Activated naive CD8-positive, alpha-beta T cell treated with anti-CD3 and anti-CD28 coated beads, Interleukin-2, amount 10 ng/mL, durations not matched to agents 7 days and 5 days (primary cell): ENCODE measurements around the gene ZDHHC24. TPM values are rescaled to one million over a fixed set of nuclear protein-coding genes. Genes with fewer than 3 reads are reported as not detected.
"Not testable (repeated sequence)": the region's sequence is repeated elsewhere in the genome, so short reads cannot be mapped to it uniquely, and the experiment has no call there.

Experiments used
- ATAC-seq: fragments of 150-1000 bp; cut with Tn5 transposase; one replicate; pipeline ENCODE4 v1.10.0; 2021; ENCODE audit warnings: low read depth, moderate library complexity
- POLR2A ChIA-PET: fragments of 350-600 bp; sonication (Branson Sonifier 250); formaldehyde crosslinking; loops from one replicate; lab custom pipeline; 2021; ENCODE audit warnings: antibody characterized with exemption; lab: Charles Lee
- DNase-seq: peaks from one replicate; pipeline ENCODE4 v3.0.0; 2021
- H3K27ac Mint-ChIP-seq: one replicate; pipeline ENCODE4 v1.8.0; 2022; ENCODE audit warnings: mild to moderate bottlenecking, mixed read lengths
- H3K27me3 Mint-ChIP-seq: one replicate; pipeline ENCODE4 v1.8.0; 2022; ENCODE audit warnings: mild to moderate bottlenecking, moderate library complexity, mixed read lengths
- H3K36me3 Mint-ChIP-seq: one replicate; pipeline ENCODE4 v1.8.0; 2021; ENCODE audit warnings: mild to moderate bottlenecking, mixed read lengths
- H3K4me1 Mint-ChIP-seq: one replicate; pipeline ENCODE4 v1.8.0; 2021; ENCODE audit warnings: mixed read lengths
- H3K4me3 Mint-ChIP-seq: one replicate; pipeline ENCODE4 v1.8.0; 2022; ENCODE audit warnings: mild to moderate bottlenecking, moderate library complexity, mixed read lengths
- H3K9me3 Mint-ChIP-seq: one replicate; pipeline ENCODE4 v1.8.0; 2021; ENCODE audit warnings: mixed read lengths
- total RNA-seq, 2 experiments: library from RNA; stranded (reverse); gene quantifications; one replicate each; pipeline ENCODE4 v1.2.3, GENCODE V29; 2021

Gene ZDHHC24
- total RNA-seq, result 10 to 100 TPM; 22.1 to 23.0 TPM

GRCh38 chr11:66545701-66546367 lies at the start of gene ZDHHC24:
ZDHHC24 (minus strand) TSS chr11:66546048; CDS start chr11:66546003, 45 bp downstream.
- POLR2A ChIA-PET, result interaction anchor here (0.5 to 6.0 kb wide), 17 partner anchors 9 to 310 kb away, joined by 3 to 37 read pairs (median 5); partner anchors contain the start of genes CTSF, DPP3, PELI3 and RBM14
- Mint-ChIP-seq H3K4me3 (peak within 1 kb of the TSS; percentile 83), H3K27ac (peak within 1 kb of the TSS; percentile 65), H3K4me1 (peaks cover 25% of the 10 kb centered on the region), H3K27me3 (peaks cover 7% of the 10 kb centered on the region), H3K36me3 (peaks cover 19% of the 10 kb centered on the region), H3K9me3 (no peaks in the 10 kb centered on the region)
- peak; percentile 90 for DNase-seq
- ATAC-seq, result peak; percentile 86

DNA sequence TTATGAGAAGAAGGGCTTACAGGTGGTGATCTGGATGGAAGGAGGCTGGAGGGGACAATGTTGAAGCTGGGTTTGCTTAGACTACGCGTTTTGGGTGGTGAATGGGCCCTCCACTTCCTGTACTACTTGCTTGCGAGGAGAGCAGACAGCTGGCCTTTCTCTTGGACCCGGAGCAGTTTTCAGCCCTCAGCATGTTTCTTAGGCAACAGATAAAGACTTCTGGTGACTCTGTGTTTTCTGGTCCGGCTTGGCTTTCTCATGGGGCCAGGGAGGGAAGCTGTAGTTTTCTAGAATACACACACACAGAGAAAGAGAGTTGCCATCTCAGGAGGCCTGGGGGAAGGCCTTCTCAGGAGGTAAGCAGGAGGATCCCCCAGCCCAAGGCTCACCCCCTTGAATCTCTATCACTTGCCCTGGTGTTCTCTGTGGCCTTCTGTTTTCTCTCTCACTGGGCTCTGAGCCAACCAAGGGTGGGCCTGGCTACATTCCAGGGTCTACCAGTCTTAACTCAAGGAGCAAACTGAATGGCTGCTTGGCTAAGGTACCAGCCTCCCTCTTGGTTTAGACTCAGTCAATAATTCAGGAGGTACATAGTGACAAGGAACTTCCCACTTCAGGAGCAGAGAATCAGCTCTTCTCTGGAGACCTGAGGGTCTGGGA lies 49.5 kb upstream of the ZDHHC24 start:
- DNase-seq (no peak), ATAC-seq (no peak)
- Mint-ChIP-seq H3K9me3 (no peaks in the 10 kb centered on the region), H3K4me3 (peak overlapping the region; percentile 53), H3K36me3 (peaks cover 3% of the 10 kb centered on the region), H3K27ac (peak overlapping the region; percentile 81), H3K4me1 (peaks cover 24% of the 10 kb centered on the region), H3K27me3 (peaks cover 2% of the 10 kb centered on the region)
- POLR2A ChIA-PET, result interaction anchor here (0.7 to 4.7 kb wide), 8 partner anchors 16 to 701 kb away, joined by 3 to 62 read pairs (median 6); partner anchors contain the start of genes RBM14, RBM4 and RBM4B

DNA sequence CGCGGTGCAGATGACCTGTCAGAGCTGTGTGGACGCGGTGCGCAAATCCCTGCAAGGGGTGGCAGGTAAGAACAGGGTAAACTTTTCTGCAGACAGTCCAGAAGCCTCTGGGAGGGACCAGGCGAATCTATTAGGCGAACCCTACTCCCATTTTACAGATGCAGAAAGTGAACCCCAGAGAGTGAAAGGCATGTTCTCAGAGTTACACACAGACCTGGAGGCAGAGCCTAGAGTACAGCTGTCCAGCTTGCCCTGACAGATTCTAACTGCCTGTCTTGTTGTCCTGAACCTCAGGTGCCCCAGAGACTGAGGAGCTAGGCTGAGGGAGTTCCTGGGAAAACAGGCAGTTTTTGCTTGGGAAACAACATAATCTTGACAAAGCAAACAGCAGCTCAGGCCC lies 47.8 kb upstream of the ZDHHC24 start:
- no peaks in the 10 kb centered on the region for H3K9me3 Mint-ChIP-seq
- H3K4me1 Mint-ChIP-seq, result peaks cover 24% of the 10 kb centered on the region
- DNase-seq, result no peak
- ATAC-seq, result no peak
- peak overlapping the region; percentile 96 for H3K27ac Mint-ChIP-seq
- H3K36me3 Mint-ChIP-seq, result peaks cover 2% of the 10 kb centered on the region
- peaks cover 3% of the 10 kb centered on the region for H3K27me3 Mint-ChIP-seq
- POLR2A ChIA-PET, result interaction anchor here (0.6 to 4.7 kb wide), 3 partner anchors 24 to 45 kb away, joined by 3 to 62 read pairs (median 22); partner anchors contain the start of genes RBM14 and RBM4
- peak overlapping the region; percentile 97 for H3K4me3 Mint-ChIP-seq

- peak overlapping the region; percentile 97 for H3K4me3 Mint-ChIP-seq
- POLR2A ChIA-PET, result interaction anchor here (0.6 to 4.7 kb wide), 5 partner anchors 16 to 84 kb away, joined by 3 to 62 read pairs (median 7); partner anchors contain the start of genes RBM14, RBM4 and RBM4B
- DNase-seq (no peak), ATAC-seq (no peak)
- H3K4me1 Mint-ChIP-seq, result peaks cover 24% of the 10 kb centered on the region
- no peaks in the 10 kb centered on the region for H3K9me3 Mint-ChIP-seq
- peaks cover 3% of the 10 kb centered on the region for H3K27me3 Mint-ChIP-seq
- peak overlapping the region; percentile 96 for H3K27ac Mint-ChIP-seq
- peaks cover 2% of the 10 kb centered on the region for H3K36me3 Mint-ChIP-seq
Observed at GRCh38 chr11:66593303-66593635, 47.4 kb upstream of the ZDHHC24 start.

GRCh38 chr11:66592457-66593302 lies 46.8 kb upstream of the ZDHHC24 start, which contains the start of the genes CCDC87 and CCS:
CCDC87 (minus strand) TSS chr11:66593063; CDS start chr11:66593015, 48 bp downstream.
CCS (plus strand) TSS chr11:66593185; CDS start chr11:66593262, 77 bp downstream.
- Mint-ChIP-seq H3K27me3 (peaks cover 3% of the 10 kb centered on the region), H3K36me3 (peaks cover 2% of the 10 kb centered on the region), H3K27ac (peak within 1 kb of the TSS; percentile 96), H3K9me3 (no peaks in the 10 kb centered on the region), H3K4me1 (peaks cover 24% of the 10 kb centered on the region), H3K4me3 (peak within 1 kb of the TSS; percentile 97)
- POLR2A ChIA-PET, result interaction anchor here (0.9 to 4.7 kb wide), 6 partner anchors 14 to 263 kb away, joined by 3 to 62 read pairs (median 3); partner anchors contain the start of genes RBM14 and RBM4B
- ATAC-seq (peak; percentile 97), DNase-seq (peak; percentile 99)

DNA sequence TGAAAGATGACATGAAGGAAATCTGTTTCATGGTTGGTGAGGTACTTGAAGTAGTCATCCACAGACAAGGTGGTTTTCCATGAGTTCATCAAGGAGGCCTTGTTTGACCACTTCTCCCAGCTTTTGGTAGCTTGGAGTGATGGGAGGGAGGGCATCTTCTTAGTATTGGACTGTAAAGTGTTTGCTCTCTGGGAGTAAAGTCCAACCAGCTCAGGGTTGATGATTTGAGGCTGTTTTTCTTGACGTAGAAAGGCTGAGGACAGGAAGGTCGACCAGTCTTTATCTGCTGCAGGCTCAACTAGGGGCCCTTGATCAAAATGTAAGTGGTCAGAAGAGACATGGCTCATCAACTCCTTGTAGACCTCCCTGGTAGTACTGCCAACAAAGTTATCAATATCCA lies 45.3 kb upstream of the ZDHHC24 start:
- H3K27ac Mint-ChIP-seq, result no peak overlapping the region
- DNase-seq (no peak), ATAC-seq (no peak)
- H3K27me3 Mint-ChIP-seq, result peaks cover 3% of the 10 kb centered on the region
- POLR2A ChIA-PET, result interaction anchor here (1.1 to 1.2 kb wide), 2 partner anchors 26 to 47 kb away, joined by 3 to 4 read pairs; partner anchors contain the start of gene RBM14
- no peak overlapping the region for H3K4me3 Mint-ChIP-seq
- H3K36me3 Mint-ChIP-seq, result peaks cover 2% of the 10 kb centered on the region
- no peaks in the 10 kb centered on the region for H3K9me3 Mint-ChIP-seq
- H3K4me1 Mint-ChIP-seq, result peaks cover 24% of the 10 kb centered on the region

DNA sequence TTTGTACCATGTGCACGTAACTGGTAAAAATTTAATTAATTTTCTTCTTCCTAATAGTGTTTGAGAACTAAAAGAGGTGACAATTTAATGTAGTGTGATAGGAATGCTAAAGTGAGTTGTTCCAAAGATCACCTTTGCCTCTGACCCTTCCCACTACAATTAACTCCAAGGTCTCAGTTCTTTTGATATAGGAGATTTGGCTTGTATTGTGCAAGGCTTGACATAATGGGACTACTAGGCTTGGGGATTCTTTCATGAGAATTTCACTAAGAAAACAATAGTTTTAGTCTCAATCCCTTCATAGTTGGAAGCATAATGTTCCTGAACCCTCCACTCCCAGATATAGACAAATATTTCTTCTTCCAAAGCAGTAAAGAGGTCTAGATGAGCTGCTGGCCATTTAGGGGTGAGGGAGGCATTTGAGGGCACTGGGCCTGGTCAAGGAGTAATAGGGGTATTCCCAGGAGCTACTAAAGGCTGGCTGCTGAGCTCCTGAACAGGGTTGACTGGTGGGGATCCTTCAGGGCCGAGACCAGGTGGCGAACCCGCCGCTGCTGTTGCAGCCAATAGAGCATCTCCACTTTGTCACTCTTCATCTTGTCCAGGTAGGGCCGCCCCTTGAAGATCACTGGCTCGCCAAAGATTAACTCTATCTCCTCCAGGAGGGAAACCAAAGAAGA lies 44.3 kb upstream of the ZDHHC24 start:
- no peak for ATAC-seq
- H3K4me3 Mint-ChIP-seq, result no peak overlapping the region
- no peak overlapping the region for H3K27ac Mint-ChIP-seq
- POLR2A ChIA-PET, result interaction anchor here (1.1 to 1.2 kb wide), 2 partner anchors 27 to 75 kb away, joined by 3 to 4 read pairs; partner anchors contain the start of gene RBM14
- H3K27me3 Mint-ChIP-seq, result peaks cover 3% of the 10 kb centered on the region
- H3K9me3 Mint-ChIP-seq, result no peaks in the 10 kb centered on the region
- H3K36me3 Mint-ChIP-seq, result peaks cover 2% of the 10 kb centered on the region
- peaks cover 15% of the 10 kb centered on the region for H3K4me1 Mint-ChIP-seq
- DNase-seq, result no peak

GRCh38 chr11:66589315-66589714 lies 43.5 kb upstream of the ZDHHC24 start:
- not testable (repeated sequence) for H3K27me3 Mint-ChIP-seq, ATAC-seq, H3K27ac Mint-ChIP-seq, H3K4me3 Mint-ChIP-seq, H3K36me3 Mint-ChIP-seq, H3K9me3 Mint-ChIP-seq, H3K4me1 Mint-ChIP-seq, DNase-seq
- POLR2A ChIA-PET, result interaction anchor here (1.2 kb wide), 1 partner anchor 76 kb away, joined by 3 read pairs; no protein-coding TSS in a partner anchor

- Mint-ChIP-seq H3K4me1 (no peaks in the 10 kb centered on the region), H3K27me3 (peaks cover 5% of the 10 kb centered on the region), H3K36me3 (no peaks in the 10 kb centered on the region), H3K9me3 (peaks cover 4% of the 10 kb centered on the region), H3K27ac (no peak overlapping the region), H3K4me3 (no peak overlapping the region)
- DNase-seq (no peak), ATAC-seq (no peak)
- POLR2A ChIA-PET, result no interaction called here
Observed at GRCh38 chr11:66586136-66586535, 40.3 kb upstream of the ZDHHC24 start.

- H3K4me1 Mint-ChIP-seq, H3K9me3 Mint-ChIP-seq, H3K27me3 Mint-ChIP-seq, POLR2A ChIA-PET, H3K27ac Mint-ChIP-seq, ATAC-seq, DNase-seq, H3K36me3 Mint-ChIP-seq, H3K4me3 Mint-ChIP-seq: not testable (repeated sequence)
Observed at GRCh38 chr11:66585447-66585846, 39.6 kb upstream of the ZDHHC24 start.

DNA sequence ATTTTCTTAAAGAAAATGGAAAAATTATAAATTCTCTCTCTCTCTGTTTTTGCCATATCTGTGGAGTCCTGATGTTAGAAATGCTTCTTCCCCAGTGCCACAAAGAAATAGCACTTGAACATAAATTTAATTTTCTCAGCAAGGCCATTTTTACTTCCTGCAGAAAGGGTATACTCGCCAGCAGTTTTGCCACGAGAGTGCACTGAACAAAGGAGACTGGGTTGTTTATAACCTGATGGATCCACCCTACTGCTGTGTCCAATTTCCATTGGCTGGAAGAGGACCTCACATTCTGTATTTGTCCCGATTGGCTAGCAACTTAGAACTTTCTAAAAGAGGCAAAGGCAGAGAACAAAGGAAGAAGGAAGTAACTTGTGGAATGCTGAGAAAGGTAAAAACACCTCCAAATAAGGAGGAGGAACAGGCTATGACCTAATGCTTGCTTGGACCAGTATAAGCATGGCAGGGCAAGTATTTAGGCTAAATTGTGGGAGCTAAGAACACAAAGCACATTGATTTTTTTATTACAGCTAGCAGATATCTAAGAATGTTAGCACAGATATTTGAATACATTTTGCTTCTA lies 36.8 kb upstream of the ZDHHC24 start:
- DNase-seq, H3K4me3 Mint-ChIP-seq, ATAC-seq, H3K36me3 Mint-ChIP-seq, H3K4me1 Mint-ChIP-seq, H3K9me3 Mint-ChIP-seq, POLR2A ChIA-PET, H3K27ac Mint-ChIP-seq, H3K27me3 Mint-ChIP-seq: not testable (repeated sequence)

GRCh38 chr11:66581261-66581660 lies 35.4 kb upstream of the ZDHHC24 start:
- H3K36me3 Mint-ChIP-seq, result no peaks in the 10 kb centered on the region
- POLR2A ChIA-PET, result interaction anchor here (0.6 to 4.3 kb wide), 2 partner anchors 97 to 101 kb away, joined by 3 to 24 read pairs; partner anchors contain the start of gene RBM4B
- H3K27ac Mint-ChIP-seq, result no peak overlapping the region
- H3K9me3 Mint-ChIP-seq, result peaks cover 4% of the 10 kb centered on the region
- DNase-seq (no peak), ATAC-seq (no peak)
- H3K4me3 Mint-ChIP-seq, result no peak overlapping the region
- H3K27me3 Mint-ChIP-seq, result peaks cover 8% of the 10 kb centered on the region
- peaks cover 7% of the 10 kb centered on the region for H3K4me1 Mint-ChIP-seq
